GM18909 (cell line): ENCODE results near the gene ARPC1B.
A peak's percentile ranks its signal among the peaks of the same experiment; 100 is the strongest.
"Not testable (repeated sequence)": the region's sequence is repeated elsewhere in the genome, so short reads cannot be mapped to it uniquely, and the experiment has no call there.

ENCODE experiments used
- ATAC-seq: cut with Tn5 transposase; IDR thresholded peaks from one replicate; pipeline ENCODE4 v1.9.1; 2021; ENCODE audit warnings: mild to moderate bottlenecking; ENCODE audit not compliant: unreplicated experiment, poor library complexity

The ARPC1B gene

DNA sequence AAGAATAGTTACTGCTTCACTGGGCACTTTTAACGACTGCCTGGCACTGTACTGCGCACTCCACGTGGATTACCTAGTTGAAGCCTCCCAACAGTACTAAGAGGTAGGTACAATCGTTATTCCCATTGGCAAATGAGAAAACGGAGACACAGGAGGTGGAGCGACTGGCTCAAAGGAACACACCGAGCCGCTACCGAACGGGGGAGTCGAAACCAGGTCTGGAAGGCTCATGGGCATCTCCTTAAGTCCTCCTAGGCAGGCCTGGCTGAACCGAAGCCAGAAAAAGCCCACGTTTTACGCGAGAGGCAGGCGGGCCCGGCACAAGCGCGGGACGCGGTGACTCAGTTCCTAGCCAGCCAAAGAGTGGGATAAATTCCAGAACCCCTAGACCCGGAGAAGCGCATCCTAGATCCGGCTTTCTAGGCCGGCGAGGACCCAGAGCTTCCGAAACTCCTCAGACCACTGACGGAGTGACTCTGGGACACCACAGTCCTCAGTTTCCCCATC is 33.4 kb downstream of the ARPC1B start:
- peak; percentile 4 for ATAC-seq

DNA sequence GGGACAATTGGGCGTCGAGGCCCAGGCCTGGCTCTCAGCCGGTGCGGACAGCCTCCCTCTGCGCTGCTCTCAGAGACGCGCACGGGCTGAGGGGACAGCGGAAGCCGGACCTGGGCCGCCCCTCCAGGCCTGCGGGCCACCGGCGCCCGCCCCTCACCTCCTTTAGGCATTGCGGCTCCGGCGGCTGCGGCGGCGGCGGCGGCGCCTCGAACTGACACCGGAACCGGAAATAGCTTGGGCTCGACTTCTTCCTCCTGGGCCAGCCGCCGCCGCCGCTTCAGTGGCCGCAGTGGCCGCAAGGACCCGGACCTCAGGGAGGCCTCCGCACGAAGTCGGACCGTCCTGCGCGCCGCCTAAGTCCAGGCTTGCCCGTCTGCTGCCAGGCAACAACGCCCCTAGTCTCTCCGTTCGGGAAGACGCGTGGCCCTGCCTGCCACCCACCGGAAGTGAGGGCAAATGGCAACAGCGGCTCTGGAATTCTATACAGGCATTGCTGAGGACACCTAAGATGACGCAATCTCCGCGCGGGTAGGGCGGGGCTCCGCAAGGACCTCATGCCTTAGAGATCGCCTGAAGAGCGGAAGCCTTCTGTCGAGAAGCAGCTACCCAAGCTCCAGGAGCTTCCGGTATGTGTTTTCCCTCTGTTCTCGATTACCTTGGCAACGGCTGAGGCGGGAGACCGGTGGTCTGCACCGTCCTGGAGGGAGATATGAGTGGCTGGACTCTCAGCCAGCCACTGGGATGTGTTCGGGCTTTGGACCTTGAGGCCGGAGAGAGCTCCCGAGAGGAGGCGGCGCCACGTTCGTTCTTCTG is 34.1 kb downstream of the ARPC1B start, which contains the start of the genes BUD31 and PDAP1:
Gene BUD31, plus strand, starts transcription at position 591 of the 813 bp plus-strand sequence. CDS start 2,124 bp downstream, outside the sequence.
Gene PDAP1, minus strand, starts transcription at position 219 of the 813 bp plus-strand sequence. Its CDS starts 49 bp downstream, at position 170.
- peak; percentile 81 for ATAC-seq

DNA sequence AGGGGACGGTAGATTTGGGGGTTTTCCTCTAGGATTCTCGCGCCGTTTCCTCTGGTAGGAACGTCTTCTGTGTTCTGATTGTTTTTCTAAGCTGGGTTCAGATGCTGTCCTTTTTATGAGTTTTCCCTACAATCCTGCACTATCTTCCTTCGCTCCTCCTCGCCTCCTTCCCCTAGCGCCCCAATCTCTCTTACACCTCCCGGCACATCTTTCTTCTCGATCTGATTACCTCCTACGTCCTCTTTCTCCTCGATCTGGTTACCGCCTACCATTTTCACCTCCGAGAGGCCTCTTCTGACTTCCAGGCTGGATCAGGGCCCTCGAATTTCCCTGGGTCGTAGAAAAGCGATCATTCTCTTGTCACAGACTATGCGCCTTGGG is 34.7 kb downstream of the ARPC1B start:
- ATAC-seq: peak; percentile 5

DNA sequence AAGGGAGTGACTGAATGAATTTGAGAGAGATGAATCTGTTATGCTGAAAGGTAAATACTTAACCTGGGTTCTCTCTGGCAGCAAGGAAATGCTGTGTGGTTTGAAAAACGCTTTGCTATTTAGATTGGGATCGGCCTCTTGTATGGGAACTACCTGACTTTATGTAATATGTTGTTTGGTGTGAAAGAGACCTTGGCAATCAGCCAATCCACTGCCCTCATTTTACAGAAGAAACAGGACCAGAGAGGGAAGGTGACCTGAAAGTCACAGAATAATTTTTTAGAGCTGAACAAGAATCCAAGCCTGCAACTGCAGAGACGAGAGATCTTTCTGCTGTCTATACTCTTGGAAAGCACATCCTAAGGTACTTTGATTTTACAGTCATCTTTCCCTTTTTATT is 35.3 kb downstream of the ARPC1B start:
- ATAC-seq: no peak

DNA sequence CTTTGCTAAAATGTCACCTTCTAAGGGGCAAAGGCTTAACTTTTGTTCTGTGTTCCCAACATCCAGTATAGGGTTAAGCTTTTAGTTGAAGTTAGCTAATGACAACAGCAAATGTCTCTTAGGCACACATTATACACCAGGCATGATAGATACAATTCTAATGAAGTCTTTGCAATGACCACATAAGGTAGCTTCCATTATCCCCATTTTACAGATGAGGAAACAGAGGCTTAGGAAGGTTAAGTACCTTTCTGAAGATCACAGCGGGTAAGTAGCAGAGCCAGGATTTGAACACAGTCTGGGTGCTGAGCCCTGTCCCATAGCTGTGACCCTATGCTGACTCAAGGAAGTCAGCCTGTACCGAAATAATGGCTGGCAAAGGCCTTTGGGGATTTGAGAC is 36.1 kb downstream of the ARPC1B start:
- ATAC-seq: no peak

DNA sequence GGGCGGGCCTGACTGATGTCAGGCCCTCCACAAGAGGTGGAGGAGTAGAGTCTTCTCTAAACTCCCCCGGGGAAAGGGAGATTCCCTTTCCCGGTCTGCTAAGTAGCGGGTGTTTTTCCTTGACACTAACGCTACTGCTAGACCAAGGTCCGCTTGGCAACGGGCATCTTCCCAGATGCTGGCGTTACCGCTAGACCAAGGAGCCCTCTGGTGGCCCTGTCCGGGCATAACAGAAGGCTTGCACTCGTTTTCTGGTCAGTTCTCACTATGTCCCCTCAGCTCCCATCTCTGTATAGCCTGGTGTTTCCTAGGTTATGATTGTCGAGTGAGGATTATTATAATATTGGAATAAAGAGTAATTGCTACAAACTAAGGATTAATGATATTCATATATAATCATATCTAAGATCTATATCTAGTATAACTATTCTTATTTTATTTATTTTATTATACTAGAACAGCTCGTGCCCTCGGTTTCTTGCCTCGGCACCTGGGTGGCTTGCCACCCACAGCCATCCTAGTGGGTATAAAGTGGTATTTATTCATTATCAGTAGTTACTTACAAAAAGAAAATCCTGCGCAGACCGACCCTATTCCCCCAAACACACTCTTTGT is 41.1 kb downstream of the ARPC1B start:
- not testable (repeated sequence) for ATAC-seq

DNA sequence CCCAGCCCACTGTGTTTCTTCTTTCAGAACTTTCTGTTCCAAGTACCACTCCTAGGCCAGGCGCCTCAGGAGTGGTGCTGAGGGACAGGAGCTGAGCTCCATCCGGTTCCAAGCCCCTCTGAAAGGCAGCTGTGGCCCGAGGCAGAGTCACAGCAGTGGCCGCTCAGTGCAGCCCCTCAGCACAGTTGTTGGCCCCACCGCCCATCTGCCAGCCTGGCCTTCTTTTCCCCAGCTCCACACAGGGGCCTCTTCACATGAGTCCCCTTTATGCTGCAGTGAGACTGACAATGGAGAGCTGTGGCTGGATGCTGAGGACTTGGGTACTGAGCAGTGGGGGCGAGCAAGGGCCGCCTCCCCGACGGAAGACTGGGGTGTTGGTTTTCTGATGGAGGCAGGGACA is 43.7 kb downstream of the ARPC1B start:
- ATAC-seq: no peak

DNA sequence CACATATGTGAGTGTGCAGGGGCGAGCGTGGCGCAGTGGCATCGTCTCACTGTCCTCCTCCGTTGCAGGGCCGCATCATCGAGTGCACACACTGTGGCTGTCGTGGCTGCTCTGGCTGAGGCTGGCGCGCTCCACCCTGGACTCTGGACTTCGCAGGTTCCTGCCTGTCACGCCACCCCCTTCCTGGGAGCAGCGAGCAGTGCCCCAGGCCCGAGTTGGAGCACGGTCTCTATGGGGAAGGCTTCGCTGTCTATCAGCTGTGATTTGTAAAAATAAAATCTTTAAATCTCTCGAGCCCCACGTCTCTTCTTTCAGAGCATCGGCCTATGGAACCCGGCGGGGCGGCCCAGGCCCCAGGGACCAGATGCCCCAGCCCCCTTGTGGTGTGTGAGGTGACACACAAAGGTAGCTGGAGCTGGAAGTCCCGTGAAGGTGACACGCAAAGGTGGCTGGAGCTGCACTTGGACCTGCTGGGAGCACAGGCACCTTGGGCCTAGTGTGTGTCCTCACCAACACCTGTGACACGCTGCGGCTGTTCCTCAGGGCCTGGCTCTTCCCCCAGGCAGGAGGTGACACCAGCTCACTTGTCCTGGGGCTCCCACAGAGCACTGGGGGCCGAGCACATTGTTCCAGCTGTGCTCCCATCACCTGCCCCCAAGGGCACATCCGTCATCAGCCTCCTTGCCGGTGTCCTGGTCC is 44.9 kb downstream of the ARPC1B start:
- no peak for ATAC-seq

DNA sequence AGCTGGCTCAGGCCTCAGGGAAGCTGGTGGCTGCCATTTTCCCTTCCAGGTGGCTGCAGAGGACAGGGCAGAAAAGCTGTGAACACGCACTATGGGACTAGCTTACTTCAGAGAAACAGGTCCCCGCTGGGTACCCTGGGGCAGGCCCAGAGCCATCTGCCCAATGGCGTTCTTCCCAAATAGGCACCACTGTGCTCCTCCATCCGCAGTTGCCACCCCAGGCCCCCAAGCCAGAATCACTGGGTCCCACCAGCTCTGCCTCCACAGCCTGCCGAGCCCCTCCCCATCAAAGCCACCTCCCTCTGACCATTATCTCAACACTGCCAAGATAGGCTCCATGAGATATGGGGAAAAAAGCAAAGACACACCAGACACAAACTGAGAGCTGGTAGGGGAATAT is 45.7 kb downstream of the ARPC1B start:
- no peak for ATAC-seq

DNA sequence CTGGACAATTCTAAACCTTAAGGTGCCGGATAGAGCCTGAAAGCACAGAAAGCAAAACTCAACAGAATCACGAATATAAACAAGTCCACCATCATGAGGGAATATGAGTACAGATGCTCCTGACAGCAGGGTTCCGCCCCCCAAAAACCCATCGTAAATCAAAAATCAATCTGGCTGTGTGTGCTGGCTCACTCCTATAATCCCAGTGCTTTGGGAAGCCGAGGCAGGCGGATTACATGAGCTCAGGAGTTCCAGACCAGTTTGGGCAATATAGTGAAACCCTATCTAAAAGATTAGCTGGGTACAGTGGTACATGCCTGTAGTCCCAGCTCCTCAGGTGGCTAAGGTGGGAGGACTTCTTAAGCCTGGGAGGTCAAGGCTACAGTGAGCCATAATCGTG is 46.5 kb downstream of the ARPC1B start:
- no peak for ATAC-seq

DNA sequence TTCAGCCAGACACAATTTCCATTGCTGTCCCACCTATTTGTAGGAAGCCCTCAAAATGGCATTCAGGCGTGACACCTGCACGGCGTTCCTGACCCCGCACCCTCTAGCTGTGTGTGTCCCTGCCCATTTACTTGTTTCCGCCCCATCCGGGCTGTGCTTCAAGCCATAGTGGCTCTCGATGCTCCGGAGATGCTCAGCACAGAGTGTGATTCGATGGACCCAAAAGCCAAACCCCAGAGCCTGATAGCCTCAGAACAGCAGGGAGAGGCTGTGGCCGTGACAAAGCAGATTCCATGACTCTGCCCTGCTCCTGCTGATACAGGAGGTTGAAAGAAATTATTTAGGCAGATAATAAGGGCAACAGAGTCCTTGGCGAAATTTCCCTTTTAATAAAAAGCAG is 47.7 kb downstream of the ARPC1B start:
- no peak for ATAC-seq

DNA sequence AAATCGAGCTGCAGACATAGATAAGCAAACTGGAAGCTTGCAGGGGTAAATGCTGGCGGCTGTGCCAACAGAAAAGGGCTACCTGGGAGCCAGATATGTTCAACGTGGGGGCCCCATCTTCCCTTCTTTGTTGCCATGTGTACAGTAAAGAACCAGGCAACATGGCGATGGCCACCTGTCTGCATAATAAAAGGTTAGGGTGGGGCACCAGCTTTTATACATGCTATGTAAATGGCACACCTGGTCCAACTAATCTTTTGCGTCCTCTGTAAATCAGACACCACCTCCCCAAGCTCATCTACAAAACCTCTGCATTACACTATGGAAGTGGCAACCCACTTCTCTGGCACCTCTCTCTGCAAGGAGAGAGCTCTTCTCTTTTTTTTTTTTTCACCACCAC is 48.1 kb downstream of the ARPC1B start:
- ATAC-seq: no peak

DNA sequence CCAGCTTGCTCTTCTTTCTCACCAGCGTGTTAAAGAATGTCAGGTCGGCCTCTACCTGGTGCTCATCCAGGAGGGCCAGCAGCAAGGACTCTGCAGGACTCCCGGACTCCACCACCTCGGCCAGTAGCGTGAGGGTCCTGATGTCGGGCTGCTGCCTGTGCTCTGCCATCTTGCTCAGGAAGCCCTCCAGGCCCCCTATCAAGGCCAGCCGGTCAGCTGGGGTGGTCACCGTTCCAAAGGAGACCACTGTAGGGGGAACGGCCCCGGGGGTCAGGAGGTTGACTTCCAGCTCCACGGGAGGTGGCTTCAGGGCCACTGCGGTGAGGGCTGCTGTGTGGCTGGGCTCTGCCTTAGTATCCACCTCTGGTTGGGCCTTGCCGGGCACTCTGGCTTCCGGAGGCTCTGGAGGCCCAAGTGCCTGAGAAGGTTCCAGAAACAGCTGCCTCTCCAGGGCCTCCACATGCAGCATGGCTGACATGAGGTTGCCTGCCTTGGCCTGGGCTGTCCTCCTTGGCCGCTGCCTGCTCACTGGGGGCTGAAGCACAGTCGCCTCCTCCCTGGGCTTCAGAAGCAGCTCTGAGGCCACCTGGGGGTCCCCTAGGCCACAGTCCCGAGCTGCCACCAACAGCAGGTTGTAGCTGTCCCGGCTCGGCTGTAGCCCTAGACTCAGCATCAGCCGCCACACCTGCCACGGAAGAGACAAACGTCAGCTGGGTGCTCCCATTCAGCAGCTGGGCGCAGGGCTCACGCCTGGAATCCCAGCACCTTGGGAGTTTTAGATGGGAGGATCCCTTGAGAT is 50.6 kb downstream of the ARPC1B start:
- no peak for ATAC-seq

DNA sequence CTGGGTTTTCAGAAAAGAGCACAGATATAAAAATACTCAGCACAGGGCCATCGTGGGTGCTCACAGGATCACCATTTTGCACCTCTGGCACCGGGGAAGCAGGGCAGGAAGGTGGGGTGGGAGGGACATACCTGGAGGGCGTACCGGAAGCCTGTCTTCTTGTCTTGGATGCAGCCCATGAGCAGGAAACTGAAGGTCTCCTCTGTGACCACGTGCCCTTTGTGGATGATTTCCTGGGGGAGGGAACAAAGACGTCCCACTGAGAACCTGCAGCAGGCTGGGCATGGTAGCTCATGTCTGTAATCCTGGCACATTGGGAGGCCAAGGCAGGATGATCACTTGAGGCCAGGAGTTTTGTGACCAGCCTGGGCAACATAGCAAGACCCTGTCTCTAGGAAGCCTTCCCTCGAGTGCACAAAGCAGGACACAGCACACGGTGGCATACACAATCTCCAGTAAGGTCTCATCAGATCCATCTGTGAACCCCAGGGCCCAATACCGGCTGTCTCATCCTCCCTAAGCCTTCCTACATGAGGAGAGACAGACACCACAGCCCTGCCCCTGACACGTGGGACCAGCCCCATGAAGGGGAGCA is 54.5 kb downstream of the ARPC1B start:
- no peak for ATAC-seq

DNA sequence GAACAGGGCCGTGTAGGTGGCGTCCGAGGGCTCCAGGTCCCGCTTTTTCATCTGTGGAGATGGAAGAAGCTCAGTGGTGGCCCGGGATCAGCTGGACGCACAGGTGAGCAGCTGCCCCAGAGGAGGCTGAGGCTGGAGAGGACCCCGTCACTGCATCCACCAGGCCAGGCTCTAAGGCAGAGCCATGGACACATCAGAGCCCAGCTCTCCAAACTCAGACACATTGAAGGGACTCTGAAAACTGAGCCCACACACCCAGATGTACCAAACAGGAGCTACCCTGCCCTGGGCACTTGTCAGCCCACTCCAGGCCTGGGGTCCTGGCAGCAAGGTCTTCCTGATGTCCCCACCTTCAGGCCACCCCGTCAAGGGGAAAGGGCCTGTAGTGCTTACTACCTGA is 55.2 kb downstream of the ARPC1B start:
- ATAC-seq: no peak

DNA sequence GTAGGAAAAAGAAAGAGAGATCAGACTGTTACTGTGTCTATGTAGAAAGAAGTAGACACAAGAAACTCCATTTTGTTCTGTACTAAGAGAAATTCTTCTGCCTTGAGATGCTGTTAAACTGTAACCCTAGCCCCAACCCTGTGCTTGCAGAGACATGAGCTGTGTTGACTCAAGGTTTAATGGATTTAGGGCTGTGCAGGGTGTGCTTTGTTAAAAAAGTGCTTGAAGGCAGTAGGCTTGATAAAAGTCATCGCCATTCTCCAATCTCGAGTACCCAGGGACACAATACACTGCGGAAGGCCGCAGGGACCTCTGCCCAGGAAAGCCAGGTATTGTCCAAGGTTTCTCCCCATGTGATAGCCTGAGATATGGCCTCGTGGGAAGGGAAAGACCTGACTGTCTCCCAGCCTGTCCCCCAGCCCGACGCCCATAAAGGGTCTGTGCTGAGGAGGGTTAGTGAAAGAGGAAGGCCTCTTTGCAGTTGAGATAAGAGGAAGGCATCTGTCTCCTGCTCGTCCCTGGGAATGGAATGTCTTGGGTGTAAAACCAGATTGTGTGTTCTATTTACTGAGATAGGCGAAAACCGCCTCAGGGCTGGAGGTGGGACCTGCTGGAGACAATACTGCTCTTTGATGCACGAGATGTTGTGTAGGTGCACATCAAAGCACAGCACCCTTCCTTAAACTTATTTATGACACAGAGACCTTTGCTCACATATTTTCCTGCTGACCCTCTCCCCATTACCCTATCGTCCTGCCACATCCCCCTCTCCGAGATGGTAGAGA is 57.4 kb downstream of the ARPC1B start:
- ATAC-seq: not testable (repeated sequence)

DNA sequence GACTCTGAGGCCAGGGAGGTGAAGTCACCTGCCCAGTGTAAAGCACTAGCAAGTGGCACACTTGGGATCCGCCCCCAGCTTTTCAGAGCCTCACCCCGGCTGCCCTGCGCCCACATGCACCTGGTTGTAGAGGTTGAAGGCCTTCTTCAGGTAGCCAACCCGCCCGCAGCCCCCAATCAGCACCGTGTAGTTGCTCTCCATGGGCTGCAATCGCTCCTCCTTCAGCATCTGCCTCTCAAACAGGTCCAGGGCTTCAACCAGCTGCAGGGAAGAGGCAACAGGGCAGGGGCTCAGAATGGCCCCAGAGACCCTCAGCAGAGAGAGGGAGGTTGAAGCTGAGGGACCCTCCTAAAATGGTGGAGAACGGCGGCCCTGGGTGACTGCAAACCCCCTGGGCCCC is 58.6 kb downstream of the ARPC1B start:
- ATAC-seq: no peak

DNA sequence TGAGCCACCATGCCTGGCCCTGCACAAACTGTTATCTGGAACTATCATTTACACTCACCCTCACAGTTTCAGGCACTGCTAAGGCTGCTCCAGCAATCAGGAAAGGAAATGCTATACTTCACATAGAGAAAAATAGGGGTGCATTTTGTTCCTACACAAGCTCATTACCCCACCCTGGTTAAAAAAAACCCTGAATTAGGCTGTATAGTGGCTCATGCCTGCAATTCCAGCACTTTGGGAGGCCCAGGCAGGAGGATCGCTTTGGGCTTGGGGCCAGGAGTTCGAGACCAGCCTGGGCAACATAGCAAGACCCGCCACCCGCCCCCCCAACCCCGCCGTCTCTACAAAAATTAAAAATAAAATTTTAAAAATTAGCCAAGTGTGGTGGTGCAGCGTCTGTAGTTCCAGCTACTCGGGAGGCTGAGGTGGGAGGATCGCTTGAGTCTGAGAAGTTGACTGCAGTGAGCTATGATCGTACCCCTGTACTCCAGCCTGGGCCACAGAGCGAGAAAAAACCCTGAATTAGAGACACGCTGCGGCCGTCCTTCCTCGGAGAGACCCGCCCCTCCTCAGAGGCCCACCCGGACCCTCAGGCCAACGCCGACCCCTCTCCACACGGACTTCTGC is 63.5 kb downstream of the ARPC1B start:
- no peak for ATAC-seq
